Neural crest cell (in vitro differentiated cells): ENCODE results near the gene PRDM16. TPM values are rescaled to one million over a fixed set of nuclear protein-coding genes. Genes with fewer than 3 reads are reported as not detected.
A peak's percentile ranks its signal among the peaks of the same experiment; 100 is the strongest.

Experiments used
- DNase-seq: peaks from one replicate; pipeline ENCODE4 v3.0.0; 2021; ENCODE audit warnings: low read depth, mixed read lengths, low spot score
- H3K27ac Mint-ChIP-seq: one replicate; pipeline ENCODE4 v1.8.0; 2021; ENCODE audit warnings: mild to moderate bottlenecking, mixed read lengths; ENCODE audit not compliant: unreplicated experiment
- H3K27me3 Mint-ChIP-seq: 2 replicates; pipeline ENCODE4 v1.8.0; 2021; ENCODE audit warnings: low read depth, mild to moderate bottlenecking, mixed read lengths
- H3K36me3 Mint-ChIP-seq: 2 replicates; pipeline ENCODE4 v1.8.0; 2021; ENCODE audit warnings: low read depth, mild to moderate bottlenecking, mixed read lengths
- H3K4me1 Mint-ChIP-seq: 2 replicates; pipeline ENCODE4 v1.8.0; 2021; ENCODE audit warnings: mixed read lengths
- H3K4me3 Mint-ChIP-seq: one replicate; pipeline ENCODE4 v1.8.0; 2021; ENCODE audit warnings: mild to moderate bottlenecking, mixed read lengths
- H3K9me3 Mint-ChIP-seq: 2 replicates; pipeline ENCODE4 v1.8.0; 2021; ENCODE audit warnings: mixed read lengths
- CTCF ChIP-seq: fragments of 200-600 bp; sonication (generic); conservative IDR thresholded peaks from 2 replicates; pipeline ENCODE4 v1.5.0; 2021; ENCODE audit warnings: antibody characterized with exemption, mild to moderate bottlenecking
- microRNA-seq: library from miRNA; unstranded; fragments of <30 nt; microRNA quantifications from one replicate; pipeline ENCODE4, GENCODE V29; 2020
- total RNA-seq: library from RNA; stranded (reverse); gene quantifications from 2 replicates; pipeline ENCODE4 v1.2.1, GENCODE V29; 2021

Gene PRDM16
- total RNA-seq, 1 donor from 2014 or later: 11.7 TPM

GRCh38 chr1:3481836-3482375, 412.9 kb downstream of the PRDM16 start:
- TF ChIP-seq CTCF: no peak
- Mint-ChIP-seq H3K9me3 (no peaks in the 10 kb centered on the region), H3K27ac (no peak overlapping the region), H3K4me3 (no peak overlapping the region), H3K27me3 (peaks cover 2% of the 10 kb centered on the region), H3K36me3 (no peaks in the 10 kb centered on the region), H3K4me1 (no peaks in the 10 kb centered on the region)
- no peak for DNase-seq

GRCh38 chr1:3482378-3482849, 413.4 kb downstream of the PRDM16 start:
- no peak overlapping the region for H3K27ac Mint-ChIP-seq
- no peak for TF ChIP-seq CTCF
- no peaks in the 10 kb centered on the region for H3K36me3 Mint-ChIP-seq
- H3K4me1 Mint-ChIP-seq: no peaks in the 10 kb centered on the region
- DNase-seq: no peak
- no peaks in the 10 kb centered on the region for H3K9me3 Mint-ChIP-seq
- H3K4me3 Mint-ChIP-seq: no peak overlapping the region
- H3K27me3 Mint-ChIP-seq: peaks cover 2% of the 10 kb centered on the region

- DNase-seq: no peak
- Mint-ChIP-seq H3K27me3 (peaks cover 2% of the 10 kb centered on the region), H3K4me1 (no peaks in the 10 kb centered on the region), H3K9me3 (peaks cover 5% of the 10 kb centered on the region), H3K4me3 (no peak overlapping the region), H3K27ac (no peak overlapping the region), H3K36me3 (peaks cover 5% of the 10 kb centered on the region)
- no peak for TF ChIP-seq CTCF
These were observed 414.4 kb downstream of the PRDM16 start for GRCh38 chr1:3483380-3483779.

GRCh38 chr1:3483801-3484444, 414.9 kb downstream of the PRDM16 start:
- Mint-ChIP-seq H3K4me1 (no peaks in the 10 kb centered on the region), H3K36me3 (peaks cover 10% of the 10 kb centered on the region), H3K9me3 (peaks cover 10% of the 10 kb centered on the region), H3K4me3 (no peak overlapping the region), H3K27me3 (peaks cover 2% of the 10 kb centered on the region), H3K27ac (no peak overlapping the region)
- DNase-seq: peak; percentile 72
- peak; percentile 79 for TF ChIP-seq CTCF

GRCh38 chr1:3485016-3485415, 416.0 kb downstream of the PRDM16 start:
- H3K9me3 Mint-ChIP-seq: peaks cover 12% of the 10 kb centered on the region
- H3K27ac Mint-ChIP-seq: no peak overlapping the region
- H3K36me3 Mint-ChIP-seq: peaks cover 13% of the 10 kb centered on the region
- peaks cover 2% of the 10 kb centered on the region for H3K27me3 Mint-ChIP-seq
- H3K4me3 Mint-ChIP-seq: no peak overlapping the region
- TF ChIP-seq CTCF: no peak
- H3K4me1 Mint-ChIP-seq: no peaks in the 10 kb centered on the region
- DNase-seq: no peak

Small RNAs within 50 kb of the gene (microRNA-seq; reads per million reads assigned to microRNA genes)
- gene MIR4251: not detected

Other genes starting within 250 kb of the PRDM16 start
- gene ACTRT2, start 47.7 kb upstream of the PRDM16 start, total RNA-seq: not detected in 2 replicates